ENCODE results near the gene CD276.
"Not testable (repeated sequence)": the region's sequence is repeated elsewhere in the genome, so short reads cannot be mapped to it uniquely, and the experiment has no call there.

The CD276 gene

DNA sequence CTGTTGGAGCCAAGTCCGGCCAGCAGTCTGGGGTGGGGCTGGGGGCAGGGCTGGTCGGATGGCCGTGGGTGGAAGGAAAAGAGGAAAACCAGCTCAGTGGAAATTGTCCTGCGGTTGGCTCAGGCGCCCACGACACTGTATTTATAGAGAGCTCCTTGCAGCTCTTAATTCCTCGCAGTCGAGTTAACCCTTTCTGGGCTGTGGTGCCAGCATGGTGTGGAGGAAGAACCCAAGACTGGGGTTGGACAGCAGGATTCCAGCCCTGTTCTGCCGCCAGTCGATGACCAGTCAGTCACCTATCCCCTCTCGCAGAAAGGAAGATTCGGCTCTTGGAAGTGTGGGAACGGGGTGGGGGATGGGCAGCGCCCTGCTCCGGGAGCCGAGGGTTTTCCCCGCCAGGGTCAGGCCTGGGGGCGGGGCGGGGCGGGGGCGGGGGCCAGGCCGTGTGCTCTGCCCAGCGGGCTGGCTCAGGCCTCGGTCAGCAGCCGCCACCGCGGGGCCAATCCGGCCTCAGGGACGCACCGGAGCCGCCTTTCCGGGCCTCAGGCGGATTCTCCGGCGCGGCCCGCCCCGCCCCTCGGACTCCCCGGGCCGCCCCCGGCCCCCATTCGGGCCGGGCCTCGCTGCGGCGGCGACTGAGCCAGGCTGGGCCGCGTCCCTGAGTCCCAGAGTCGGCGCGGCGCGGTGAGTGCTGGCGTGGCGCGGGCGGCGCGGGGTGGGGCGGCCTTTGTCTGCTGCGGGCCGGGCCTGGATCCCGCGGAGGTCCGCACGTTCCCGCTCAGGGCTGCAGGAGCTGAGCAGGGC is at the start of gene CD276:
Gene CD276 (plus strand): TSS at position 607 of the 804 bp plus-strand sequence. CDS start 15,257 bp downstream, outside the sequence.
- DNase-seq (ENCODE audit: low read depth in 2 of 2): no peak

GRCh38 chr15:73637527-73637926 is 46.7 kb upstream of the CD276 start:
- no peak for DNase-seq (ENCODE audit: low read depth in 2 of 2)

GRCh38 chr15:73639464-73639863 is 44.7 kb upstream of the CD276 start:
- DNase-seq (ENCODE audit: low read depth in 2 of 2): not testable (repeated sequence)

- no peak for DNase-seq (ENCODE audit: low read depth in 2 of 2)
These were observed 36.7 kb upstream of the CD276 start for GRCh38 chr15:73647259-73648013.

GRCh38 chr15:73648014-73648295 is 36.2 kb upstream of the CD276 start:
- no peak for DNase-seq (ENCODE audit: low read depth in 2 of 2)

DNA sequence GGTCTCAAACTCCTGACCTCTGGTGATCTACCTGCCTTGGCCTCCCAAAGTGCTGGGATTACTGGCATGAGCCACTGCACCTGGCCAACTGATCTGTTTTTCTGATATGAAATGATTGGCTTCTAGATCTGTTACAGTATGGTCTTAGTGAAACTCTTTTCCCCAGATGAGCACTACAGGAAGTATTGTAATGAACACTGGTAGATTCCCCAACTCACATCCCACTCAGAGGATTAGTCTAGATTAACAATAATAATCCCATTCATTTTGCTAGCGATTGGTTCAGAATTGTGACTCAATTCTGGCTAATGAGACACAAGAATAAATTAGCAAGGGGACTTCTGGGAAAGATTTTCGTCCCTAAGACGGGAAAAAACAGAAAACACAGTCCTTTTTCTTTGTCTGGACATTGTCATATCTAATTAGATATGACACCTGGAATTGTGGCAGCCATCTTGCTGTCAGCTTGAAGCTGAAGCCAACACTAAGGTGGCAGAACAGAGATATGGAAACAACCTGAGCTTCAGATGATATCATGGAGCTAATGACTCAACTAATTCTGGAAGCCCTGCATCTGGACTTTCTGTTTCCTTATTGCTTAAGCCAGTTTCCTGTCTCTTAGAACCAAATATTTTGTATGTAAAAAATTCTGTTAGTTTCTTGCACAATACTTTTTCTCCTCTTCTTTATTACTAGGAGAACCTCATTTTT is 33.6 kb upstream of the CD276 start:
- no peak for DNase-seq (ENCODE audit: low read depth in 2 of 2)

DNA sequence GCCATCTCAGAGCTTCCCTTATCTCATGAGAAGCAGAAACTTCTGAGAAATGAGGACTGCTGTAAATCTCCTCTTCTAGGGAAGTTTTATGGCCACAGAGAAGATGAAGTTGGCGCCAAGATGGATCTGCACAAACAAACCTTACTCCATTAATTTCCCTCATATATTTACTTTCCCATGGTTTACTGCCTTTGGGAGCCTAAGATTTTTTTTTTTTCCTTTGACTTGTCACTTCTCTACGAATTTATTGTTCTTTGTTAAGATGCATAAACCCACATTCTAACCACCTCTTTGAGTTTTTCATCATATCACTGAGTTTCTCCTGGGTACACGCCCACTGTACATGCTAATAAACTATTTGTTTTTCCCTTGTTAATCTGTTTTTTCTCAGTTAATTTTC is 29.5 kb upstream of the CD276 start:
- DNase-seq (ENCODE audit: low read depth in 2 of 2): no peak

GRCh38 chr15:73655724-73656123 is 28.5 kb upstream of the CD276 start:
- DNase-seq (ENCODE audit: low read depth in 2 of 2): no peak

- DNase-seq (ENCODE audit: low read depth in 2 of 2): no peak
These were observed 25.5 kb upstream of the CD276 start for GRCh38 chr15:73658645-73659044.

- no peak for DNase-seq (ENCODE audit: low read depth in 2 of 2)
These were observed 23.7 kb upstream of the CD276 start for GRCh38 chr15:73660455-73660854.

GRCh38 chr15:73674587-73674986 is 9.6 kb upstream of the CD276 start:
- no peak for DNase-seq (ENCODE audit: low read depth in 2 of 2)

GRCh38 chr15:73677146-73677607 is 7.0 kb upstream of the CD276 start:
- DNase-seq (ENCODE audit: low read depth in 2 of 2): no peak

- no peak for DNase-seq (ENCODE audit: low read depth in 2 of 2)
These were observed 6.5 kb upstream of the CD276 start for GRCh38 chr15:73677733-73678132.

DNA sequence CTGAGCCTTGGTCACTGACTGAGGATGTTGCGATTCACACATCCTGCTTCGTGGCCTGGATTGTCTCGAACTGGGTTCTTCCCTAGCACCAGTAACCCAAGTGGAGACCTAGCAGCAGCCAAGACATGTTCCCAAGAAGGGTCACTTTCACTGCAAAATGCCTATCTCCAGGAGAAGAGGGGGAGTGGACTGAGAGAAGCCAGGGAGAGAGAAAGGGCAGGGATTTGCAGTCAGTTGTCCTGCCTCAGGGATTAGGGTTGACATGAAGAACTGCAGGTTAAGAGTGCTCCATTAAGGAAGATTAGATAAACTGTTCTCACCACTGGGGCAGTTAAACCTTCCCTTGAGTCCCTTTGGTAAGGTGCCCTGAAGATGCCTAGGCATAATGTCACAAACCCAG is 5.7 kb upstream of the CD276 start:
- DNase-seq (ENCODE audit: low read depth in 2 of 2): no peak

DNA sequence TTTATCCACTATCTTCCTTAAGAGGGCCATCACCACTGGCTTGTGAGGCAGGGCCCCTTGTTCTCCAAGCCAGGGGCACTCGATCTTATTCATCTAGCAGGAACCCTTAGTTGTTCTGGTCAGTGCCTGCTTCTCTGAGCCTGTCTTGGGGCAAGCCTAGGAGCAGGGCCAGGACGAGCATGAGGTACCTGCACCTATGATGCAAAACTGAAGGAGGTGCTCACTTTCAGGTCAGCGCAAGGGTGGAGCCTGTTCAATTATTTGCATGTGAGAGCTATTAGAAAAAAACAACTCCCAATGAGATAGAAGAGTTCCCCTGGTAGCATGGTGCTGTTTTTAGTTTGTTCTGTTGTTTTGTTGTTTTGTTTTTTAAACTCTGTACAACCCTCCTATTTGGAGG is 5.0 kb upstream of the CD276 start:
- DNase-seq (ENCODE audit: low read depth in 2 of 2): no peak

DNA sequence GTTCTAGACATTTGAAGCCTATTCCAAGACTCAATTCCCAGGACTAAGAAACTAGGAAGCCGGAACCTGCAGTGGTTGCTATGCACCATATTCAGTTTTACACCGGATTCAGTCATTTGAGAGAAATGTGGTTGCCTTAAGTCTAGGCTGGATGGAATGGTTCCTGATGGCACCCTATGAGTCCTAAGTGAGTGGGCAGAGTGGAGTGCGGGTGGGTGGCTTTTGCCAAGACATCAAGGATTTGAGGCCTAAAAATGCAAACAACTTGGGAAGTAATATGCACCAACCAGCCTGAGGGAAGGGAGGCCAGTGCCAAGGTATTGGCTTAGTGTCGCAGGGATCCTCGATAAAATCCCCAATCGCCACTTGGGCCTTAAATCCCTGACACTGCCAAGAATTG is 4.2 kb upstream of the CD276 start:
- DNase-seq (ENCODE audit: low read depth in 2 of 2): no peak

DNA sequence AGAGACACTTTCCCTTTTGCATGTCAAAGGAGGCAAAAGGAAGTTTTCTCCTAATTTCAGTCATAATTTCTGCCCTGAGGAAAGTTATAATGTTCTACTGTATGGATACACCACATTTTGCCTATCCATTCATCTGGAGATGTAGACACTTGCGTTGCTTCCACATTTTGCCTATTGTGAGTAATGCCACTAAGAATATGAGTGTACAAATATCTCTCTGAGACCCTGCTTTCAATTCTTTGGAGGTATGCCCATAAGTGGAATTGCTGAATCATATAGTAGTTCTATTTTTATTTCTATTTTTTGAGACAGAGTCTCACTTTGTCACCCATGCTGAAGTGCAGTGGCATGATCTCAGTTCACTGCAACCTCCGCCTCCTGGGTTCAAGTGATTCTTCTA is 3.6 kb upstream of the CD276 start:
- DNase-seq (ENCODE audit: low read depth in 2 of 2): no peak

GRCh38 chr15:73681063-73681462 is 3.1 kb upstream of the CD276 start:
- no peak for DNase-seq (ENCODE audit: low read depth in 2 of 2)

DNA sequence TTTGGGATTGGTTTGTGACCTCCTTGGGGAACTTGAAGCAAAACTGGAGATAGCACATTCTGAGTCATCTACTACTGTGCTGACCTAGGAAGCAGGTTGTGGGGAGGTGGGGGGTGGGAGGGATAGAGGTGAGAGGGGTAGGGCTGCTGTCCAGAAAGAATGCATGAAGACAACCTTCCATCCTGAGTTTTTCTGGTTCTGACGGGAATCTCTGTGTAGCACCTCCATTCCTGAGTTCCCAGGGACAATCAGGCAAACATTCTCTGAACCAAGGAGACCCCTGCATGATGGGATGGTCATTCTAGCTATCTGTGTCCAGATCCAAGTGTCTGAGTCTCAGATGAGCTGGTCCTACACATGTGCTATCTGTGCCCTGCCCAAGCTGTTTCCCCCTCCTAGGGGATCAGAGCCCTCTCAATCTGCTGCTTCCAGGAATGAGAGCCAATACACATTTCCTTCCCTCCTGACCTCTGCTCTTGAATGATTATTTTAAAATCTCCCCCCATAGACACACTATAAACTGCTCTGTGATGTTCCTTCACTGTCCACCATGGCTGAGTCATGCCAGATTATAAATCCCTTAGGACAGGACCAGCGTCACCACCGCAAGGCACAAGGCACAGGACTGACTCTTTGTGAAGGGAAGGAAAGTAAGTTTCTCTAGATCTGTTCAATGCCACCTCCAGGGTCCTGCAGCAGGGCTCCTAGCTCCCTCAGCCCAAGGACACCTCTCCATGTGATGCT is 2.2 kb upstream of the CD276 start:
- no peak for DNase-seq (ENCODE audit: low read depth in 2 of 2)

DNA sequence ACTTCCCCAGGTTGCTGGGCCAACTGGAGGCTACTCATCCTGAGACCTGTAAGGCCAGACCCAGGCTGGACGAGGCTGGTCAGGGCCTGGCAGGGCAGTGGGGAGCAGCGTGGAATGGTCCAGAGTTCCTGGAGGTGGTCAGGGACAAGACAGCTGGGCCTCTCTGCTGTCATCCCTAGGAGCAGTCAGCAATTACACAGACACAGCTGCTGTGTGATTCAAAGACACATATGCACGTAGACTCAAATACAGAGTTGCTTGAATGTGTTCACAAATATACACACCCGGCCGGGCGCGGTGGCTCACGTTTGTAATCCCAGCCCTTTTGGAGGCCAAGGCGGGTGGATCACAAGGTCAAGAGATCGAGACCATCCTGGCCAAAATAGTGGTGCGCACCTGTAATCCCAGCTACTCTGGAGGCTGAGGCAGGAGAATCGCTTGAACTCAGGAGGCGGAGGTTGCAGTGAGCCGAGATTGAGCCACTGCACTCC is 1.5 kb upstream of the CD276 start:
- DNase-seq (ENCODE audit: low read depth in 2 of 2): no peak

- DNase-seq (ENCODE audit: low read depth in 2 of 2): no peak
These were observed 866 bp upstream of the CD276 start for GRCh38 chr15:73683257-73683776.
